ENCODE measurements around the gene KPNB1. TPM values are rescaled to one million over a fixed set of nuclear protein-coding genes. Genes with fewer than 3 reads are reported as not detected.

The KPNB1 gene
- total RNA-seq, 2 donors from 2014 or later, result 452 to 500 TPM

DNA sequence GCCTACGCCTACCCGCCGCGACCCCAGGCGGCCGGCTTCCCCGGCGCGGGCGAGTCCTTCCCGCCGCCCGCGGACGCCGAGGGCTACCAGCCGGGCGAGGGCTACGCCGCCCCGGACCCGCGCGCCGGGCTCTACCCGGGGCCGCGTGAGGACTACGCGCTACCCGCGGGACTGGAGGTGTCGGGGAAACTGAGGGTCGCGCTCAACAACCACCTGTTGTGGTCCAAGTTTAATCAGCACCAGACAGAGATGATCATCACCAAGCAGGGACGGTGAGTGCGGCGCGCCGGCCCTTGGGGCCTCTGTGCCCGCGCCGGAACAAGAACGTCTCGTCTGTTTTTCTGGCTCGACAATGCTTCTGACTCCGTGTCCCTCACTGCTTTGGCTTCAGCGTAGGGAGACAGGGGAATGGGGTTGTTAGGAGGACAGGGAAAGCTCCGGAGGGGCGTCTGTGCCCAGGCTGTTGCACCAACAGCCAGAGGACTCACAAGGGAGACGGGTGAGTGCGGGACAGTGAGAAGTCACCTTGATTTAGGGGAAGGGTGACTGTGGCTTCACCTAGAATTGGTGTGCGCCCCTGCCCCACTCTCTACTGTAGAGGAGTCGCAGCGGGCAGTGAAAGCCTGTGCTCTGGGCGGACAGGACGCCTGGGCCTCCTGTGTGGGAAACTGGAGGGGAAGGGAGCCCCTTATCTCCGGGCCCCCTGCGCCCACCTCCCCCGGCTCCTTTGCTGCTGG lies 84.1 kb downstream of the KPNB1 start:
- Histone ChIP-seq H3K4me3 (ENCODE audit: low read length) (peak overlapping the region; percentile 66), H3K27me3 (ENCODE audit: control insufficient read depth, insufficient read depth, low read length, poor library complexity, severe bottlenecking) (peaks cover 78% of the 10 kb centered on the region), H3K9me3 (ENCODE audit: control insufficient read depth, low read length) (no peaks in the 10 kb centered on the region), H3K36me3 (ENCODE audit: control insufficient read depth, insufficient read depth, low read length) (no peaks in the 10 kb centered on the region), H3K9ac (ENCODE audit: extremely low read depth, low read length, poor library complexity, severe bottlenecking) (no peak overlapping the region), H3K4me1 (ENCODE audit: control insufficient read depth, insufficient read depth, low read length) (no peaks in the 10 kb centered on the region), H3K27ac (ENCODE audit: low read depth, low read length) (no peak overlapping the region)
- Mint-ChIP-seq H3K27me3 (ENCODE audit: insufficient read depth) (peaks cover 81% of the 10 kb centered on the region), H3K9me3 (no peaks in the 10 kb centered on the region), H3K4me1 (peaks cover 7% of the 10 kb centered on the region), H3K4me3 (peak overlapping the region; percentile 49), H3K36me3 (ENCODE audit: low read depth) (no peaks in the 10 kb centered on the region), H3K27ac (no peak overlapping the region)
- TF ChIP-seq, protein P1, sequence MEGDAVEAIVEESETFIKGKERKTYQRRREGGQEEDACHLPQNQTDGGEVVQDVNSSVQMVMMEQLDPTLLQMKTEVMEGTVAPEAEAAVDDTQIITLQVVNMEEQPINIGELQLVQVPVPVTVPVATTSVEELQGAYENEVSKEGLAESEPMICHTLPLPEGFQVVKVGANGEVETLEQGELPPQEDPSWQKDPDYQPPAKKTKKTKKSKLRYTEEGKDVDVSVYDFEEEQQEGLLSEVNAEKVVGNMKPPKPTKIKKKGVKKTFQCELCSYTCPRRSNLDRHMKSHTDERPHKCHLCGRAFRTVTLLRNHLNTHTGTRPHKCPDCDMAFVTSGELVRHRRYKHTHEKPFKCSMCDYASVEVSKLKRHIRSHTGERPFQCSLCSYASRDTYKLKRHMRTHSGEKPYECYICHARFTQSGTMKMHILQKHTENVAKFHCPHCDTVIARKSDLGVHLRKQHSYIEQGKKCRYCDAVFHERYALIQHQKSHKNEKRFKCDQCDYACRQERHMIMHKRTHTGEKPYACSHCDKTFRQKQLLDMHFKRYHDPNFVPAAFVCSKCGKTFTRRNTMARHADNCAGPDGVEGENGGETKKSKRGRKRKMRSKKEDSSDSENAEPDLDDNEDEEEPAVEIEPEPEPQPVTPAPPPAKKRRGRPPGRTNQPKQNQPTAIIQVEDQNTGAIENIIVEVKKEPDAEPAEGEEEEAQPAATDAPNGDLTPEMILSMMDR (conservative IDR thresholded peaks at IDR 0.05), result no peak
- DNase-seq, result peak; percentile 76
- WGBS, 2 experiments (ENCODE audit: insufficient coverage in 1 of 2, insufficient read length in 1 of 2), result 15 to 16% methylated on average over 28 to 60 of the region's 60 CpGs

GRCh38 chr17:47735139-47735464 lies 85.4 kb downstream of the KPNB1 start:
- no peak for DNase-seq
- H3K4me3 Mint-ChIP-seq, result no peak overlapping the region
- no peak overlapping the region for H3K27ac Mint-ChIP-seq
- TF ChIP-seq, protein P1 (conservative IDR thresholded peaks at IDR 0.05), result no peak
- Histone ChIP-seq H3K27ac (ENCODE audit: low read depth, low read length) (no peak overlapping the region), H3K4me3 (ENCODE audit: low read length) (no peak overlapping the region), H3K4me1 (ENCODE audit: control insufficient read depth, insufficient read depth, low read length) (no peaks in the 10 kb centered on the region), H3K36me3 (ENCODE audit: control insufficient read depth, insufficient read depth, low read length) (no peaks in the 10 kb centered on the region), H3K9ac (ENCODE audit: extremely low read depth, low read length, poor library complexity, severe bottlenecking) (no peak overlapping the region), H3K27me3 (ENCODE audit: control insufficient read depth, insufficient read depth, low read length, poor library complexity, severe bottlenecking) (peaks cover 71% of the 10 kb centered on the region), H3K9me3 (ENCODE audit: control insufficient read depth, low read length) (no peaks in the 10 kb centered on the region)
- 73 to 88% methylated on average over 2 to 3 of the region's 3 CpGs for WGBS, 2 experiments (ENCODE audit: insufficient coverage in 1 of 2, insufficient read length in 1 of 2)
- peaks cover 75% of the 10 kb centered on the region for H3K27me3 Mint-ChIP-seq (ENCODE audit: insufficient read depth)
- peaks cover 7% of the 10 kb centered on the region for H3K4me1 Mint-ChIP-seq
- H3K9me3 Mint-ChIP-seq, result no peaks in the 10 kb centered on the region
- H3K36me3 Mint-ChIP-seq (ENCODE audit: low read depth), result no peaks in the 10 kb centered on the region

Other genes with a start within 250 kb of the KPNB1 start
- gene NPEPPS, start 118.8 kb upstream of the KPNB1 start, total RNA-seq, result 100 to 1,000 TPM; 178 to 194 TPM
- 10 to 100 TPM; 14.5 to 22.9 TPM for gene TBKBP1, start 44.2 kb downstream of the KPNB1 start, total RNA-seq
- not detected for gene TBX21, start 83.3 kb downstream of the KPNB1 start, total RNA-seq
- gene OSBPL7, start 171.9 kb downstream of the KPNB1 start, total RNA-seq, result 10 to 100 TPM; 11.4 to 15.5 TPM
- gene MRPL10, start 181.6 kb downstream of the KPNB1 start, total RNA-seq, result 10 to 100 TPM; 56.3 to 65.3 TPM
- under 1 TPM; 0.73 to 0.82 TPM for gene LRRC46, start 181.8 kb downstream of the KPNB1 start, total RNA-seq
- 10 to 100 TPM; 54.5 to 71.9 TPM for gene SCRN2, start 191.4 kb downstream of the KPNB1 start, total RNA-seq
- gene SP6, start 201.2 kb downstream of the KPNB1 start, total RNA-seq, result 1 to 10 TPM; 3.1 to 3.7 TPM
- 10 to 100 TPM; 12.8 to 13.4 TPM for gene SP2, start 246.3 kb downstream of the KPNB1 start, total RNA-seq